Rectal smooth muscle tissue (tissue), 1 donor: ENCODE data around the gene NOL4L.

ENCODE experiments used
- H3K27ac ChIP-seq: one replicate; pipeline ENCODE4 v1.7.0; 2013; ENCODE audit warnings: low read depth, low read length, inconsistent platforms
- H3K27me3 ChIP-seq: one replicate; pipeline ENCODE4 v1.7.0; 2013; ENCODE audit warnings: low read length; ENCODE audit not compliant: control insufficient read depth, insufficient read depth
- H3K36me3 ChIP-seq: one replicate; pipeline ENCODE4 v1.7.0; 2013; ENCODE audit warnings: low read length; ENCODE audit not compliant: control insufficient read depth, insufficient read depth
- H3K4me1 ChIP-seq: one replicate; pipeline ENCODE4 v1.7.0; 2013; ENCODE audit warnings: low read length; ENCODE audit not compliant: control insufficient read depth, insufficient read depth
- H3K4me3 ChIP-seq: one replicate; pipeline ENCODE4 v1.7.0; 2013; ENCODE audit warnings: low read length
- H3K9ac ChIP-seq: one replicate; pipeline ENCODE4 v1.7.0; 2013; ENCODE audit warnings: low read length

Gene NOL4L

DNA sequence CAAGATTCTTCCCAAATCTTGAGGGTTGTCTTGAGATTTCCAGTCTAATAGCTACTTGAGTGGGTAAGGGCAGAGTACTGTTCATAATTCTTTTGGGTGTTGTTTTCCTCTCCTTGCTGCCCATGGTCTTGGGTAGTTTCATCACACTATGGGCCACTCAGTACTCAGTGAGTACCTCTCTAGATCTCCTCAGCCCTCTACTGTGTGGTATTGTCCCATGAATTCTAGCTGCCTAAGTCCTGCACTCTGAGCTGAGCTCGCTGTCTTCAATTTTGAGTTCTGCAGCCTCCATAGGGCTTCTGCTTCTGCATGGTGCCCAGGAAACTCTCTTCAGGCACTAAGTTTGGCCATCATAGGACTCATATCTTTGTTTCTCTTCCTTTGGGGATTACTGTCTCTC lies 184.7 kb downstream of the NOL4L start:
- Histone ChIP-seq H3K9ac (no peak overlapping the region), H3K4me1 (no peaks in the 10 kb centered on the region), H3K4me3 (no peak overlapping the region), H3K27me3 (no peaks in the 10 kb centered on the region), H3K27ac (no peak overlapping the region), H3K36me3 (no peaks in the 10 kb centered on the region)

DNA sequence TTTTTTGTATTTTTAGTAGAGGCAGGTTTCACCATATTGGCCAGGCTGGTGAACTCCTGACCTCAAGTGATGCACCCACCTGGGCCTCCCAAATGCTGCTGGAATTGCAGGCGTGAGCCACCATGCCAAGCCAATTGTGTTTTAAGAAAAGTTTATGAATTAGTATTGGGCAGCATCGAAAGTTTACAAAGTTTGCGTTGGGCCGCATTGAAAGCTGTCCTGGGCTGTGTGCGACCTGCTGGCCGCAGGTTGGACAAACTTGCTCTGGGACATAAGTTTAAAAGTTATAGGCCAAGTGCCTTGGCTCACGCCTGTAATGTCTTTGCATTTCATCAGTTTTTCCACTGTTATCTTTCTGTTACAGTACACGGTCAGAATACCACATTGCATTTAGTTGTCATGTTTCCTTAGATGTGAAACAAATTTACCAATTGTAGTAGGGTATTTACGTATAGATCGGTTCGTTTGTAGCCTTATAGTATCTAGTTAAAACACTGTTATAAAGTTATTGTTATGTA lies 187.5 kb downstream of the NOL4L start:
- Histone ChIP-seq H3K9ac (no peak overlapping the region), H3K27me3 (no peaks in the 10 kb centered on the region), H3K4me3 (no peak overlapping the region), H3K27ac (no peak overlapping the region), H3K4me1 (no peaks in the 10 kb centered on the region), H3K36me3 (no peaks in the 10 kb centered on the region)

DNA sequence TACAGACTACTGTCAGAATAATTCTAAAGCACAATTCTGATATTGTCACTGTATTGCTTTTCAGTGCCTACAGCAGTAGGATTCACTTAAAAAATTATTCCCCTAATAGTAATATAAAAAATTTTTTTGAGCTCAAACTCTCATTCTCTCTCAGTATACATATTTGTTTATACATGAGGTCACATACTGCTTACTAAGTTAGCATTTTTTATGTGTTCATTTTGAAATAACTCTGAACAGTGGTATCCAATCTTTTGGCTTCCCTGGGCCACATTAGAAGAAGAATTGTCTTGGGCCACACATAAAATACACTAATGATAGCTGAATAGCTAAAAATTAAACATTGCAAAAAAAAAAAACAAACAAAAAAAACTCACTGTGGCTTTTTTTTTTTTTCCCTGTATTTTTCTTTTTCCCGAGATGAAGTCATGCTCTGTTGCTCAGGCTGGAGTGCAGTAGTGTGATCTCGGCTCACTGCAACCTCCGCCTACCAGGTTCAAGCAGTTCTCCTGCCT lies 188.4 kb downstream of the NOL4L start:
- Histone ChIP-seq H3K36me3 (no peaks in the 10 kb centered on the region), H3K4me3 (no peak overlapping the region), H3K9ac (no peak overlapping the region), H3K4me1 (no peaks in the 10 kb centered on the region), H3K27me3 (no peaks in the 10 kb centered on the region), H3K27ac (no peak overlapping the region)

DNA sequence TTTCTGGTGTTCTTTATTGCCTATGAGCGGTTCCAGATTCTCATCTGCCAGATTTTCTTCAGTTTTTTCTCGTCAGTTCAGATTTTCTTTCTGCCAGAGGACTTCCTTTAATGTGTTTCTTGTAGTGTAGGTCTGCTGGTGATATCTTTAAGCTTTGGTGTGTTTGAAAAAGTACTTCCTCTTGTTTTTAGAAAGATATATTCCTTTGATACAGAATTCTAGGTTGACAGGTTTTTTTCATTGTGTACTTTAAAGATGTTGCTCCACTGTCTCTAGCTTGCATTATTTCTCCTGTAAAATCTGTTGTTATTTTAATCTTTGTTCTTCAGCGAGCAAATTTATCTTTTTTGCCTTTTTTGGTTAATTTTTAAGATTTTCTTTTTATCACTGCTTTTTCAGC lies 190.1 kb downstream of the NOL4L start:
- H3K4me1 ChIP-seq = no peaks in the 10 kb centered on the region
- no peak overlapping the region for H3K4me3 ChIP-seq
- H3K36me3 ChIP-seq = no peaks in the 10 kb centered on the region
- no peaks in the 10 kb centered on the region for H3K27me3 ChIP-seq
- no peak overlapping the region for H3K9ac ChIP-seq
- no peak overlapping the region for H3K27ac ChIP-seq
